Measurements from ENCODE around the gene TNFRSF6B. TPM values are rescaled to one million over a fixed set of nuclear protein-coding genes. Genes with fewer than 3 reads are reported as not detected.

The TNFRSF6B gene
- total and polyA plus RNA-seq, 5 donors from 2014 or later: not detected

DNA sequence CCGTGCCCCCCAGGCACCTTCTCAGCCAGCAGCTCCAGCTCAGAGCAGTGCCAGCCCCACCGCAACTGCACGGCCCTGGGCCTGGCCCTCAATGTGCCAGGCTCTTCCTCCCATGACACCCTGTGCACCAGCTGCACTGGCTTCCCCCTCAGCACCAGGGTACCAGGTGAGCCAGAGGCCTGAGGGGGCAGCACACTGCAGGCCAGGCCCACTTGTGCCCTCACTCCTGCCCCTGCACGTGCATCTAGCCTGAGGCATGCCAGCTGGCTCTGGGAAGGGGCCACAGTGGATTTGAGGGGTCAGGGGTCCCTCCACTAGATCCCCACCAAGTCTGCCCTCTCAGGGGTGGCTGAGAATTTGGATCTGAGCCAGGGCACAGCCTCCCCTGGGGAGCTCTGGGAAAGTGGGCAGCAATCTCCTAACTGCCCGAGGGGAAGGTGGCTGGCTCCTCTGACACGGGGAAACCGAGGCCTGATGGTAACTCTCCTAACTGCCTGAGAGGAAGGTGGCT, 960 bp downstream of the TNFRSF6B start:
- DNase-seq: no peak
- Histone ChIP-seq H3K36me3 (ENCODE audit: control insufficient read depth, insufficient read depth, low read length) (no peaks in the 10 kb centered on the region), H3K4me1 (ENCODE audit: control insufficient read depth, insufficient read depth, low read length, poor library complexity, severe bottlenecking) (peaks cover 17% of the 10 kb centered on the region), H3K27ac (ENCODE audit: insufficient read depth, low read length, poor library complexity, severe bottlenecking) (no peak overlapping the region), H3K9me3 (ENCODE audit: control insufficient read depth in 2 of 2, low read length in 2 of 2) (no peaks in the 10 kb centered on the region), H3K27me3 (ENCODE audit: control insufficient read depth, insufficient read depth, low read length) (no peaks in the 10 kb centered on the region), H3K4me3 (ENCODE audit: low read depth, low read length) (no peak overlapping the region)
- no peaks in the 10 kb centered on the region for H3K27me3 Mint-ChIP-seq
- no peak for ATAC-seq (ENCODE audit: low read depth in 2 of 2)
- peaks cover 0 to 5% (median 0%) of the 10 kb centered on the region in 7 donors for H3K9me3 Mint-ChIP-seq
- H3K4me1 Mint-ChIP-seq: peaks cover 0 to 14% (median 0%) of the 10 kb centered on the region in 4 donors
- peak overlapping the region in 1 of 3 donors; percentile 55 for H3K27ac Mint-ChIP-seq
- no peaks in the 10 kb centered on the region for H3K36me3 Mint-ChIP-seq
- peak overlapping the region in 1 of 4 donors; percentile 47 for H3K4me3 Mint-ChIP-seq

DNA sequence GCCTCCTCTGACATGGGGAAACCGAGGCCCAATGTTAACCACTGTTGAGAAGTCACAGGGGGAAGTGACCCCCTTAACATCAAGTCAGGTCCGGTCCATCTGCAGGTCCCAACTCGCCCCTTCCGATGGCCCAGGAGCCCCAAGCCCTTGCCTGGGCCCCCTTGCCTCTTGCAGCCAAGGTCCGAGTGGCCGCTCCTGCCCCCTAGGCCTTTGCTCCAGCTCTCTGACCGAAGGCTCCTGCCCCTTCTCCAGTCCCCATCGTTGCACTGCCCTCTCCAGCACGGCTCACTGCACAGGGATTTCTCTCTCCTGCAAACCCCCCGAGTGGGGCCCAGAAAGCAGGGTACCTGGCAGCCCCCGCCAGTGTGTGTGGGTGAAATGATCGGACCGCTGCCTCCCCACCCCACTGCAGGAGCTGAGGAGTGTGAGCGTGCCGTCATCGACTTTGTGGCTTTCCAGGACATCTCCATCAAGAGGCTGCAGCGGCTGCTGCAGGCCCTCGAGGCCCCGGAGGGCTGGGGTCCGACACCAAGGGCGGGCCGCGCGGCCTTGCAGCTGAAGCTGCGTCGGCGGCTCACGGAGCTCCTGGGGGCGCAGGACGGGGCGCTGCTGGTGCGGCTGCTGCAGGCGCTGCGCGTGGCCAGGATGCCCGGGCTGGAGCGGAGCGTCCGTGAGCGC, 1.6 kb downstream of the TNFRSF6B start:
- Histone ChIP-seq H3K9me3 (ENCODE audit: control insufficient read depth in 2 of 2, low read length in 2 of 2) (no peaks in the 10 kb centered on the region), H3K27me3 (ENCODE audit: control insufficient read depth, insufficient read depth, low read length) (no peaks in the 10 kb centered on the region), H3K4me1 (ENCODE audit: control insufficient read depth, insufficient read depth, low read length, poor library complexity, severe bottlenecking) (peaks cover 17% of the 10 kb centered on the region), H3K36me3 (ENCODE audit: control insufficient read depth, insufficient read depth, low read length) (no peaks in the 10 kb centered on the region), H3K4me3 (ENCODE audit: low read depth, low read length) (no peak overlapping the region), H3K27ac (ENCODE audit: insufficient read depth, low read length, poor library complexity, severe bottlenecking) (no peak overlapping the region)
- Mint-ChIP-seq H3K9me3 (peaks cover 0 to 5% (median 0%) of the 10 kb centered on the region in 7 donors), H3K4me3 (peak overlapping the region in 1 of 4 donors; percentile 24), H3K4me1 (peaks cover 0 to 13% (median 0%) of the 10 kb centered on the region in 4 donors), H3K27me3 (no peaks in the 10 kb centered on the region), H3K36me3 (no peaks in the 10 kb centered on the region), H3K27ac (no peak overlapping the region)
- DNase-seq: no peak
- ATAC-seq (ENCODE audit: low read depth in 2 of 2): no peak

DNA sequence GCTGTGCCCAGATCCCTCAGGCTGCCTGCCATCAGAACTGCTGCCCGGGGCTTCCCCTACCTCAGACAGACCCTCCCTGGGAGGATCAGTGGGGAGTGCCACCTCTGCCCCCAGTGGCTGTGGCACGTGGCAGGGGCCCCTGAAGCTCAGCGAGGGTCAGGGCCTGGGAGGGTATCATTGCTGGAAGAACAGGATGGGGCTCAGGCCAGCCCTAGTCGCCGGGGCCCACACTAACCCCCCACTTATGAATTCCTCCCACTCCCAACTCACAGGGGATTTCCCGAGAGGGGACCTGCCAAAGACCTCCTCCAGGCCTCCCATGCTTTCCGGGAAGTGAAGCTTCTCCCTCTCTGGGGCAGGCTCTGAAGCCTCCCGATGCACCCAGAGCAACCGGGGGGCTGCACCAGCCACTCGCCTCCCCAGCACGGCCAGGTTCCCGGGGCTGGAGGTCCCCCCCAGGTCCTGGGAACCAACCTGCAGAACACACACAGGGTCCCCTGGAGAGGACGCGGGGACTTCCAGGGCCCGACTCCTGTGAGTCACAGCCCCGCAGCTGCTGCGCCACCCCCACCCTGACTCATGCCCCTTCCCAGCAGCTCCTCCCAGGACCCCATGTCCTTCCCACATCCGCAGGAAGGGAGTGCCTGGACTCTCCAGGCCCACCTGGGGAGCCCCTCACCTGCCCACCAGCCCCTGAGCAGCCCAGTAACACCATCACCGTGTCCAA, 2.5 kb downstream of the TNFRSF6B start:
- Histone ChIP-seq H3K9me3 (ENCODE audit: control insufficient read depth in 2 of 2, low read length in 2 of 2) (no peaks in the 10 kb centered on the region), H3K4me1 (ENCODE audit: control insufficient read depth, insufficient read depth, low read length, poor library complexity, severe bottlenecking) (peaks cover 17% of the 10 kb centered on the region), H3K27ac (ENCODE audit: insufficient read depth, low read length, poor library complexity, severe bottlenecking) (no peak overlapping the region), H3K4me3 (ENCODE audit: low read depth, low read length) (no peak overlapping the region), H3K36me3 (ENCODE audit: control insufficient read depth, insufficient read depth, low read length) (peaks cover 2% of the 10 kb centered on the region), H3K27me3 (ENCODE audit: control insufficient read depth, insufficient read depth, low read length) (no peaks in the 10 kb centered on the region)
- ATAC-seq (ENCODE audit: low read depth in 2 of 2) (peak in 1 of 2 donors; percentile 22), DNase-seq (no peak)
- Mint-ChIP-seq H3K27me3 (no peaks in the 10 kb centered on the region), H3K36me3 (no peaks in the 10 kb centered on the region), H3K4me1 (peaks cover 0 to 14% (median 0%) of the 10 kb centered on the region in 4 donors), H3K27ac (peak overlapping the region in 2 of 3 donors; percentile 59 to 63), H3K9me3 (peaks cover 0 to 2% (median 0%) of the 10 kb centered on the region in 7 donors), H3K4me3 (no peak overlapping the region)

DNA sequence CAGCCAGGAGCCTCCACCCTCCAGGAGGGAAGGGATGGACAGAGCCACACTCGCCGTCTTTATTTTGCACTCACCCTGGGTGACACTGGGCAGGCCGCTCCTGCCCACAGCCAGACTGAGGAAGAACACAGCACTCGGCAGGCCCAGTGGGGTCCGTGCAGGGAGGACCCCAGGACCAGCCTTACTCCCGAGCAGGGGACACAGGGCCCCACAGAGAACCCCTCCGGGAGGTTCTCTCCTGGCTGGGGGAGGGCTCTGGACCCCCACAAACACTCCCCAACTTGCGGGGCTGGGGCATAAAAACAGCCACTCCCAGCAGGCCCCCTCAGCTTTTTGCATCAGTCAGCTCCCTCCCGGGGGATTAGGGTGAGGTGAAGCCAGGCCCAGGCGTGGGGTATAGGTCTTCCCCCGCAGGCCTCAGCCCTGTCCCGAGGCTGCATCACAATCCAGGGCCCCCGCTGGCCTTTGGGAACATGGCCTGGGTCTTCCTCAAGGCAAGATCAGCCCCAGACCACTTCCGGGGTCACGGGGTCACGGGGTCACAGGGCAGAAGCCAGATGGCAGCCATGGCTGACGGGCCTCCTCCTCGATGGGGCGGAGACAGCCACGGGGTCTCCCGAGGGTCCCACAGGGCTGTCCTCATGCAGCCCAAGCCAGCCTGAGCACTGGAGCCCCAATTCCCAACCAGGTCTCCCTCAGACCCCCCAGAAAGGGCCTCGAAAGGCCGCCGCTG, 3.2 kb downstream of the TNFRSF6B start:
- Mint-ChIP-seq H3K27me3 (no peaks in the 10 kb centered on the region), H3K36me3 (no peaks in the 10 kb centered on the region), H3K4me3 (no peak overlapping the region), H3K27ac (peak overlapping the region in 2 of 3 donors; percentile 59 to 60), H3K4me1 (peaks cover 0 to 14% (median 0%) of the 10 kb centered on the region in 4 donors), H3K9me3 (peaks cover 0 to 2% (median 0%) of the 10 kb centered on the region in 7 donors)
- Histone ChIP-seq H3K27me3 (ENCODE audit: control insufficient read depth, insufficient read depth, low read length) (no peaks in the 10 kb centered on the region), H3K36me3 (ENCODE audit: control insufficient read depth, insufficient read depth, low read length) (peaks cover 7% of the 10 kb centered on the region), H3K9me3 (ENCODE audit: control insufficient read depth in 2 of 2, low read length in 2 of 2) (no peaks in the 10 kb centered on the region), H3K27ac (ENCODE audit: insufficient read depth, low read length, poor library complexity, severe bottlenecking) (no peak overlapping the region), H3K4me1 (ENCODE audit: control insufficient read depth, insufficient read depth, low read length, poor library complexity, severe bottlenecking) (peaks cover 17% of the 10 kb centered on the region), H3K4me3 (ENCODE audit: low read depth, low read length) (no peak overlapping the region)
- DNase-seq (no peak), ATAC-seq (ENCODE audit: low read depth in 2 of 2) (no peak)

DNA sequence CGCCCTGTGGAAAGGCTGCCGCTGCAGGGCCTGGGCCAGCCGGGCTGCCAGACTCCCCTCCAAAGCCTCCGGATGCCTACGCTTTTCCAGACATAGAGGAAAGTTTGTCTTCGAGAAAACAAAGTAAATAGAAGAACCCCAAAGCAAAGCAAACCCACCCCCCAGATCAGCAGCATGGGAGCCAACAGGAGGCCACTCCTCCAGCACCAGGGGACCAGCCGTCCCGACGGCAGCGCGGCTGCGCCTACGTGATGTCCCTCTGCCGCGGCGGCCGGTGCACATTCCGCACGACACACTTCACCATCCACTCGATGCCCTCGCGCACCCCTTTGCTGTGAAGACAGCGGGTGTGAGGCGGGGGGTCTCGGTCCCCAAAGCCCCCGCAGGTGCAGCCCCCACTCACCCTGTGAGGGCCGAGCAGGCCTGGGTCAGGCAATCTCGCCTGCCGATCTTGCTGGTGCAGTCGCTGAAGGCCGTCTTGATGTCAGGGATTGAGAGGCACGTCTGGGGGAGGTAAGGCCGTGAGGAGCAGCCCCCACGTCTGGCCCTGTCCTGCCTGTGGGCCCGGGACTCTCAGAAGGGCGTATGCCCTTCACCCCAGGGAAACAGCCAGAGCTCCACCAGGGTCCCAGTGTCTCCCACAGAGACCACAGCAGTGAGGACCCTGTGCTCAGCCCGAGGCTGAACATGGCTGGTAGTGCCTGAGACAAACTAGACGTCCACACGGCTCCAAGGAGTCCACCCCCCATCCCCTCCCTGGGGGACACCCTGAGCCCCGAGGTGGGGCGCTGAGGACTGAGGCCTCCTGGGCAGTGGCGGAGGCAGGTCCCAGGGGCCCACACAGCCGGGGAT, 4.0 kb downstream of the TNFRSF6B start:
- no peak overlapping the region for H3K4me3 Mint-ChIP-seq
- peak overlapping the region in 1 of 3 donors; percentile 66 for H3K27ac Mint-ChIP-seq
- Histone ChIP-seq H3K36me3 (ENCODE audit: control insufficient read depth, insufficient read depth, low read length) (peaks cover 14% of the 10 kb centered on the region), H3K4me3 (ENCODE audit: low read depth, low read length) (no peak overlapping the region), H3K9me3 (ENCODE audit: control insufficient read depth in 2 of 2, low read length in 2 of 2) (no peaks in the 10 kb centered on the region), H3K27ac (ENCODE audit: insufficient read depth, low read length, poor library complexity, severe bottlenecking) (no peak overlapping the region), H3K4me1 (ENCODE audit: control insufficient read depth, insufficient read depth, low read length, poor library complexity, severe bottlenecking) (peaks cover 17% of the 10 kb centered on the region), H3K27me3 (ENCODE audit: control insufficient read depth, insufficient read depth, low read length) (no peaks in the 10 kb centered on the region)
- no peaks in the 10 kb centered on the region for H3K27me3 Mint-ChIP-seq
- peaks cover 4% of the 10 kb centered on the region for H3K36me3 Mint-ChIP-seq
- H3K4me1 Mint-ChIP-seq: peaks cover 0 to 18% (median 4%) of the 10 kb centered on the region in 4 donors
- DNase-seq (no peak), ATAC-seq (ENCODE audit: low read depth in 2 of 2) (no peak)
- peaks cover 0 to 2% (median 0%) of the 10 kb centered on the region in 7 donors for H3K9me3 Mint-ChIP-seq

DNA sequence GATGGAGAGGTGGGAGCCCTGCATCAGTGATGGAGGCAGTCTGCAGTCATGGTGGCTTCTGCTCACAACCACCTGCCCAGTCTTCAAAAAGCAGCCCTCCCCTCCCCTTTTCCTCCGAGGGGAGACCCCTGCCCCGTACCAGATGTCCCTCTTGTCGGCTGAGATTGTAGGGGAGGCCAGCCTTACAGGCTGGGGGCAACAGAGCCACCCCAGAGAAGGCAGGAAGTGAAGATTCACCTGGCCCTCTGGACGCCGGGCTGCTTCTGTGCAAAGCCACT, 4.5 kb downstream of the TNFRSF6B start:
- DNase-seq (no peak), ATAC-seq (ENCODE audit: low read depth in 2 of 2) (no peak)

More for the DNA sequence above, 4.5 kb downstream of the TNFRSF6B start:
- Mint-ChIP-seq H3K27me3 (no peaks in the 10 kb centered on the region), H3K4me1 (peaks cover 0 to 22% (median 4%) of the 10 kb centered on the region in 4 donors), H3K36me3 (peaks cover 4% of the 10 kb centered on the region), H3K9me3 (peaks cover 0 to 2% (median 0%) of the 10 kb centered on the region in 7 donors), H3K27ac (no peak overlapping the region), H3K4me3 (no peak overlapping the region)
- peaks cover 20% of the 10 kb centered on the region for H3K36me3 ChIP-seq (ENCODE audit: control insufficient read depth, insufficient read depth, low read length)
- H3K27me3 ChIP-seq (ENCODE audit: control insufficient read depth, insufficient read depth, low read length): no peaks in the 10 kb centered on the region
- peaks cover 18% of the 10 kb centered on the region for H3K4me1 ChIP-seq (ENCODE audit: control insufficient read depth, insufficient read depth, low read length, poor library complexity, severe bottlenecking)
- H3K4me3 ChIP-seq (ENCODE audit: low read depth, low read length): no peak overlapping the region
- H3K9me3 ChIP-seq (ENCODE audit: control insufficient read depth in 2 of 2, low read length in 2 of 2): no peaks in the 10 kb centered on the region
- H3K27ac ChIP-seq (ENCODE audit: insufficient read depth, low read length, poor library complexity, severe bottlenecking): no peak overlapping the region
